NCI-H69 (cell line): Measurements from ENCODE around the gene CHIC2.

Experiments used
- DNase-seq: peaks from one replicate; lab custom pipeline; 2025; lab: John Stamatoyannopoulos, UW

CHIC2 gene

GRCh38 chr4:54093324-54094240 is 29.2 kb upstream of the CHIC2 start:
- no peak for DNase-seq

GRCh38 chr4:54092405-54093323 is 28.3 kb upstream of the CHIC2 start:
- DNase-seq: no peak

- DNase-seq: peak; percentile 80
These were observed 27.4 kb upstream of the CHIC2 start for GRCh38 chr4:54091637-54092404.

GRCh38 chr4:54090804-54091623 is 26.6 kb upstream of the CHIC2 start:
- peak; percentile 51 for DNase-seq

- no peak for DNase-seq
These were observed 26.0 kb upstream of the CHIC2 start for GRCh38 chr4:54090404-54090803.

- no peak for DNase-seq
These were observed 25.5 kb upstream of the CHIC2 start for GRCh38 chr4:54089875-54090274.

GRCh38 chr4:54085284-54085683 is 20.9 kb upstream of the CHIC2 start:
- DNase-seq: peak; percentile 3

- peak; percentile 40 for DNase-seq
These were observed 17.8 kb upstream of the CHIC2 start for GRCh38 chr4:54082168-54082567.

- DNase-seq: no peak
These were observed 13.4 kb upstream of the CHIC2 start for GRCh38 chr4:54077812-54078211.

GRCh38 chr4:54076673-54077072 is 12.3 kb upstream of the CHIC2 start:
- no peak for DNase-seq

GRCh38 chr4:54074381-54074780 is 10.0 kb upstream of the CHIC2 start:
- DNase-seq: no peak

- no peak for DNase-seq
These were observed 9.0 kb upstream of the CHIC2 start for GRCh38 chr4:54073271-54073880.

- no peak for DNase-seq
These were observed 2.8 kb upstream of the CHIC2 start for GRCh38 chr4:54067166-54067565.

- no peak for DNase-seq
These were observed 2.3 kb upstream of the CHIC2 start for GRCh38 chr4:54066718-54067129.

GRCh38 chr4:54066088-54066415 is 1.6 kb upstream of the CHIC2 start:
- DNase-seq: peak; percentile 0

- DNase-seq: peak; percentile 5
These were observed 1.1 kb upstream of the CHIC2 start for GRCh38 chr4:54065282-54066087.

- DNase-seq: peak; percentile 34
These were observed 578 bp downstream of the CHIC2 start for GRCh38 chr4:54063737-54064316.

- peak; percentile 0 for DNase-seq
These were observed 1.2 kb downstream of the CHIC2 start for GRCh38 chr4:54063229-54063628.

- no peak for DNase-seq
These were observed 2.0 kb downstream of the CHIC2 start for GRCh38 chr4:54062392-54062791.

GRCh38 chr4:54061873-54062272 is 2.5 kb downstream of the CHIC2 start:
- no peak for DNase-seq
